Measurements from ENCODE around the gene SLIT3. TPM values are rescaled to one million over a fixed set of nuclear protein-coding genes. Genes with fewer than 3 reads are reported as not detected.

SLIT3 gene
- total RNA-seq, 1 experiment from 2014 or later: not detected

DNA sequence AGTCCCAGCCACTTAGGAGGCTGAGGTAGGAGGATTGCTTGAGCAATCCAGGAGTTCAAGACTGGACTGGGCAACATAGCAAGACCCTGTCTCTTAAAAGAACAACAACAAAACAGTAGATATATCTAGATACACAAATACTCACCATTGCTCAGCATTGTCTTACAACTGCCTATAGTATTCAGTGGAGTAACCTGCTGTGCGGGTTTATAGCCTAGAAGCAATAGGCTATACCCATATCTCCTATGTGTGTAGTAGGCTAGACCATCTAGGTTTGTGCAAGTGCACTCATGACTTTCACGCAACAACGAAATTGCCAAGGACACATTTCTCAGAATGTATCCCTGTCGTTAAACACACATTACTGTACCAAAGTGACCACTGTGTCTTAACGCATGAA is 44.7 kb downstream of the SLIT3 start:
- Histone ChIP-seq H4K20me1 (ENCODE audit: insufficient read depth, low read depth, low read length) (no peaks in the 10 kb centered on the region), H3K36me3 (ENCODE audit: insufficient read depth, low read length) (no peaks in the 10 kb centered on the region)

DNA sequence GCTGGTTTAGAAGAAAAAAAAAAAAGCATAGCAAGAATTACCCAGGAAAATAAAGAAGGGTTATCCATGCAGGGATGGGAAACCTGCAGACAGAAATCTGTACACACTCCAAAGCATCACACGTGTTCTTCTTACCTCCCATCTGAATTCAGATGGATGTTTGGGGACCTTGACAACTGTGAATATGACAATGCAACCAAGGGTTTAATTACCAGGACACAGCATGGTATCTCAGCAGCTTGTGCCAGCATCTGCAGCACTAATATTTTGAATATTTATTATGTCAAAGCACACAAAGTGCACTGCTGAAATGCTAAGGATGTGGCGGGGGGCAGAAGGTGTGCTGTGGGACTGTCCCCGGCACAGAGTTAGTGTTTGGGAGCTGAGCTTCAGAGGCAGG is 47.9 kb downstream of the SLIT3 start:
- H3K27ac ChIP-seq (ENCODE audit: low read length): no peak overlapping the region
- no peaks in the 10 kb centered on the region for H3K9me2 ChIP-seq (replicated peaks; ENCODE audit: insufficient read depth, low read length)
- DNase-seq: no peak
- H4K20me1 ChIP-seq (ENCODE audit: insufficient read depth, low read depth, low read length): no peaks in the 10 kb centered on the region
- no peak overlapping the region for H3K9ac ChIP-seq (ENCODE audit: low read length)
- no peak overlapping the region for H2AFZ ChIP-seq (ENCODE audit: low read length)
- no peaks in the 10 kb centered on the region for H3K36me3 ChIP-seq (ENCODE audit: insufficient read depth, low read length)
- no peaks in the 10 kb centered on the region for H3K79me2 ChIP-seq (ENCODE audit: low read length)
- no peaks in the 10 kb centered on the region for H3K27me3 ChIP-seq (ENCODE audit: low read length)
- H3K4me1 ChIP-seq (ENCODE audit: low read length): no peaks in the 10 kb centered on the region
- H3K9me3 ChIP-seq (ENCODE audit: low read length): no peaks in the 10 kb centered on the region
- H3K4me2 ChIP-seq (ENCODE audit: low read depth, low read length, poor library complexity, severe bottlenecking): no peak overlapping the region
- H3K4me3 ChIP-seq (ENCODE audit: low read length): no peak overlapping the region

More for the DNA sequence above, 44.7 kb downstream of the SLIT3 start:
- H3K4me3 ChIP-seq (ENCODE audit: low read length): no peak overlapping the region
- DNase-seq: no peak
- H3K9me3 ChIP-seq (ENCODE audit: low read length): no peaks in the 10 kb centered on the region
- no peak overlapping the region for H3K4me2 ChIP-seq (ENCODE audit: low read depth, low read length, poor library complexity, severe bottlenecking)
- no peak overlapping the region for H2AFZ ChIP-seq (ENCODE audit: low read length)
- no peaks in the 10 kb centered on the region for H3K4me1 ChIP-seq (ENCODE audit: low read length)
- H3K9ac ChIP-seq (ENCODE audit: low read length): no peak overlapping the region
- H3K79me2 ChIP-seq (ENCODE audit: low read length): no peaks in the 10 kb centered on the region
- no peaks in the 10 kb centered on the region for H3K9me2 ChIP-seq (replicated peaks; ENCODE audit: insufficient read depth, low read length)
- no peaks in the 10 kb centered on the region for H3K27me3 ChIP-seq (ENCODE audit: low read length)
- no peak overlapping the region for H3K27ac ChIP-seq (ENCODE audit: low read length)

DNA sequence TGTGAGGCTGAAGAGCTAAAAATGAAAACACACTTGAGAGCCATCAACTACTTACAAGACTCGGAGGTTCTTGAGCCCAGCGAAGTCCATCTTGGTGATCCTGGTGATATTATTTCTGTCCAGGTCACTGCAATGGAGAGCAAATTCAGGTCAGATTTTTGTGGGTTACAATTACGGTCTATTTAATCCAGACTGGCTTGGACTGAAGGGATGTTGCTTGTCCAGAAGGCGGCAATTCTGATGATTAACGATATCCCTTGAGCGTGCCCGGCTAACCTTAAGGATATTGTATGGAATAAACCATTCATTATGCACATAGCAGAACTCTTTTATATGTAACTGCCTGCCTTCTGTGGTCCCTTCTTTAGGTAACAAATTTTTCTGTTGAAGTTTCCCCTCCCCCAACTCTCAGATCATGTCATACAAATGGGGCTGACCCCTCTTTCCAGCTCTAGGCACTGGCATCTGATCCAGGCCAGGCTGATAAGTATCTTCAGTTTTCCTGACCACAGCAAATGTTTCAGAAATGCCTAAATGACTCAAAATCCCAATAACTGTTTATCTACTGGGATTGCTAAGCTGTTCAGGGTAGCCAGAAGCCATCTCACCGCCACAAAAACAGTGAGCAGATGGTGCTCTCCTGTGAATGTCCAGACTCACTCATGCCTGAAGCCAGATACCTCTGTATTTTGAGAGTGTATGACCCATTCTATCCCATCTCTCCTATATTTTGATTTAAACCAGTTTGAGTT is 49.4 kb downstream of the SLIT3 start:
- no peak overlapping the region for H3K4me3 ChIP-seq (ENCODE audit: low read length)
- no peaks in the 10 kb centered on the region for H3K4me1 ChIP-seq (ENCODE audit: low read length)
- no peaks in the 10 kb centered on the region for H3K27me3 ChIP-seq (ENCODE audit: low read length)
- H3K79me2 ChIP-seq (ENCODE audit: low read length): no peaks in the 10 kb centered on the region
- no peak overlapping the region for H3K27ac ChIP-seq (ENCODE audit: low read length)
- no peaks in the 10 kb centered on the region for H3K9me2 ChIP-seq (replicated peaks; ENCODE audit: insufficient read depth, low read length)
- H3K4me2 ChIP-seq (ENCODE audit: low read depth, low read length, poor library complexity, severe bottlenecking): no peak overlapping the region
- no peak for DNase-seq
- no peaks in the 10 kb centered on the region for H3K36me3 ChIP-seq (ENCODE audit: insufficient read depth, low read length)
- no peaks in the 10 kb centered on the region for H3K9me3 ChIP-seq (ENCODE audit: low read length)
- no peak overlapping the region for H3K9ac ChIP-seq (ENCODE audit: low read length)
- H4K20me1 ChIP-seq (ENCODE audit: insufficient read depth, low read depth, low read length): no peaks in the 10 kb centered on the region
- no peak overlapping the region for H2AFZ ChIP-seq (ENCODE audit: low read length)

DNA sequence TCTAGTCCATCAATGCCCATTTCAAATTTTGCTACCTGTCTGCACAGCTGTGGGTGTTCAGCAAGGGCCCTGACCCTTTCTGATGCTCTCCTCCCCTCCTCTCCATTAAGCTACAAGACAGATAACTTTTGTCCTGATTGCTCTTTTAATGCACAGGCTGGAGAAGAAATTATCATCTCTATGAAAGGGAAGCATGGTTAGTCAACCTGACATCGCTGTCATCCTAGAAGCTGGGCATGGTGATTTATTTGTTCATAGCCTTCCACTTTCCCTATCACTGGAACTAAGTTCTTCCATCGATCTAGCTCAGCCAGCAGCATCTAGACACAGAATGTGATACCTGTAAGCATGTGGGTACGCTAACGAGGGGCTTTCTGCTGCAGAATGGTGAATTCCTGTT is 50.1 kb downstream of the SLIT3 start:
- Histone ChIP-seq H4K20me1 (ENCODE audit: insufficient read depth, low read depth, low read length) (no peaks in the 10 kb centered on the region), H3K4me1 (ENCODE audit: low read length) (no peaks in the 10 kb centered on the region), H3K9ac (ENCODE audit: low read length) (no peak overlapping the region), H2AFZ (ENCODE audit: low read length) (no peak overlapping the region), H3K36me3 (ENCODE audit: insufficient read depth, low read length) (no peaks in the 10 kb centered on the region), H3K4me3 (ENCODE audit: low read length) (no peak overlapping the region), H3K27me3 (ENCODE audit: low read length) (no peaks in the 10 kb centered on the region), H3K79me2 (ENCODE audit: low read length) (no peaks in the 10 kb centered on the region), H3K9me2 (replicated peaks; ENCODE audit: insufficient read depth, low read length) (no peaks in the 10 kb centered on the region), H3K27ac (ENCODE audit: low read length) (no peak overlapping the region), H3K9me3 (ENCODE audit: low read length) (no peaks in the 10 kb centered on the region), H3K4me2 (ENCODE audit: low read depth, low read length, poor library complexity, severe bottlenecking) (no peak overlapping the region)
- DNase-seq: no peak

DNA sequence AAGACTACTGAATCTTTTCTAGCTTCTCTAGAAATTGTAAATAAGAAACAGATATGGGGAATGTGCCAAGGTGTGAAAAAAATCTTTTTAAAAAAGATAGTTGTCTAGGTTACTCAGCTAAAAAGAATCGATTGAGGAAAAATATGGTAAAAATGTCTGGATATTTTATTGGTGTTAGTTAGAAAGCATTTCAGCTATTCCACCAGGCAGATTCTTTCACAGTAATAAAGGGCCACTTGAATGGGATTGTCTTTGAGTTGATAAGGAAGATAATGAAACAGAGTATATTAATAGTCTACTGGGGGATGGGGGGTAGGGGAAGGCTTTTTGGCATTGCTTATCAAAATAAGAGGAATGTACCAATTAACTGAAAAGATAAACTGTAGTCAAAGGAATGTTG is 51.9 kb downstream of the SLIT3 start:
- no peaks in the 10 kb centered on the region for H3K79me2 ChIP-seq (ENCODE audit: low read length)
- H3K9ac ChIP-seq (ENCODE audit: low read length): no peak overlapping the region
- no peak overlapping the region for H3K4me2 ChIP-seq (ENCODE audit: low read depth, low read length, poor library complexity, severe bottlenecking)
- H3K4me3 ChIP-seq (ENCODE audit: low read length): no peak overlapping the region
- no peaks in the 10 kb centered on the region for H3K36me3 ChIP-seq (ENCODE audit: insufficient read depth, low read length)
- no peak for DNase-seq
- H3K27ac ChIP-seq (ENCODE audit: low read length): no peak overlapping the region
- no peaks in the 10 kb centered on the region for H3K27me3 ChIP-seq (ENCODE audit: low read length)
- H3K9me3 ChIP-seq (ENCODE audit: low read length): no peaks in the 10 kb centered on the region
- no peaks in the 10 kb centered on the region for H3K9me2 ChIP-seq (replicated peaks; ENCODE audit: insufficient read depth, low read length)
- no peak overlapping the region for H2AFZ ChIP-seq (ENCODE audit: low read length)
- H4K20me1 ChIP-seq (ENCODE audit: insufficient read depth, low read depth, low read length): no peaks in the 10 kb centered on the region
- H3K4me1 ChIP-seq (ENCODE audit: low read length): no peaks in the 10 kb centered on the region

DNA sequence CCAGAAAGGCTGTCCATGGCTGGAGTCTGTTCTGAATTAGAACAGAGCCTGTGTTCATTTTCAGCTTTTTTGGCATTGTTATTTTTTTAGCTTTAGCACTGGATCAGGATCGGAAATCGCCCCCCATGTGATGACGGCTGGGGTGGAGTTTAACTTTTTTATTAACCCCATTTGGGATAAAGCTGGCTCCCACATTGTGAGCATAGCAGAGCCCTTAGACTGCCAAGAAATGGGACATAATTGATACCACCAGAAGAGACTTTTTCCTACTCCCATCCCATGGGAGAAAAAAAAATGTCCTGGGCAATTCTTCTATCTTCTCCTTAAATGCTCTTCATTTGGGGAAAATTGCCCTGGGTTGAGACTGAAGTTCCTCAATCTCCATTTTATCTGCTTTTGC is 52.4 kb downstream of the SLIT3 start:
- no peaks in the 10 kb centered on the region for H3K36me3 ChIP-seq (ENCODE audit: insufficient read depth, low read length)
- no peaks in the 10 kb centered on the region for H3K4me1 ChIP-seq (ENCODE audit: low read length)
- H3K27ac ChIP-seq (ENCODE audit: low read length): no peak overlapping the region
- no peak overlapping the region for H3K4me2 ChIP-seq (ENCODE audit: low read depth, low read length, poor library complexity, severe bottlenecking)
- H3K79me2 ChIP-seq (ENCODE audit: low read length): no peaks in the 10 kb centered on the region
- H3K9me3 ChIP-seq (ENCODE audit: low read length): no peaks in the 10 kb centered on the region
- H4K20me1 ChIP-seq (ENCODE audit: insufficient read depth, low read depth, low read length): no peaks in the 10 kb centered on the region
- H2AFZ ChIP-seq (ENCODE audit: low read length): no peak overlapping the region
- no peak for DNase-seq
- H3K9ac ChIP-seq (ENCODE audit: low read length): no peak overlapping the region
- no peaks in the 10 kb centered on the region for H3K9me2 ChIP-seq (replicated peaks; ENCODE audit: insufficient read depth, low read length)
- no peaks in the 10 kb centered on the region for H3K27me3 ChIP-seq (ENCODE audit: low read length)
- H3K4me3 ChIP-seq (ENCODE audit: low read length): no peak overlapping the region

DNA sequence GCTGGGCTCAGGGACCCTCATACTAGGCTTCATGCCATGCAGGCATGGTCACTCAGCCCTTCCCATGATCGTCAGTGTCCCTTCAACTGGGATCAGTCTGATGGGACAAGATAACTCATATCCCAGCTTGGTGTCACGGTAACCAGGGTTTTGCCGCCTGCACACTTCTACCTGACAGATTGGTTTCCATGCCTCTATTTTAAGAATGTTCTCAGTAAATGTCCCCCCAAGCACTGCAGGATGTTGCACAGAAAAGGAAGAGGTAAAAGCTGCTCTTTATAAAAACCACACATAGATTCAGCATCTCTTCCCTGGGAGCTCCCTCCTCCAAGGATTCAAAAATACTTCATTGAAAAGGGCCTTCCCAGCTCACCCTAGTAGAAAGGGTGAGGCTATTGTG is 56.1 kb downstream of the SLIT3 start:
- Histone ChIP-seq H4K20me1 (ENCODE audit: insufficient read depth, low read depth, low read length) (no peaks in the 10 kb centered on the region), H3K36me3 (ENCODE audit: insufficient read depth, low read length) (no peaks in the 10 kb centered on the region), H3K9ac (ENCODE audit: low read length) (no peak overlapping the region), H3K79me2 (ENCODE audit: low read length) (no peaks in the 10 kb centered on the region), H3K4me2 (ENCODE audit: low read depth, low read length, poor library complexity, severe bottlenecking) (no peak overlapping the region), H3K4me3 (ENCODE audit: low read length) (no peak overlapping the region), H2AFZ (ENCODE audit: low read length) (no peak overlapping the region), H3K9me3 (ENCODE audit: low read length) (no peaks in the 10 kb centered on the region; the same call in 1 of the 2 replicates), H3K27ac (ENCODE audit: low read length) (no peak overlapping the region), H3K9me2 (replicated peaks; ENCODE audit: insufficient read depth, low read length) (no peaks in the 10 kb centered on the region), H3K4me1 (ENCODE audit: low read length) (no peaks in the 10 kb centered on the region), H3K27me3 (ENCODE audit: low read length) (no peaks in the 10 kb centered on the region)
- no peak for DNase-seq

DNA sequence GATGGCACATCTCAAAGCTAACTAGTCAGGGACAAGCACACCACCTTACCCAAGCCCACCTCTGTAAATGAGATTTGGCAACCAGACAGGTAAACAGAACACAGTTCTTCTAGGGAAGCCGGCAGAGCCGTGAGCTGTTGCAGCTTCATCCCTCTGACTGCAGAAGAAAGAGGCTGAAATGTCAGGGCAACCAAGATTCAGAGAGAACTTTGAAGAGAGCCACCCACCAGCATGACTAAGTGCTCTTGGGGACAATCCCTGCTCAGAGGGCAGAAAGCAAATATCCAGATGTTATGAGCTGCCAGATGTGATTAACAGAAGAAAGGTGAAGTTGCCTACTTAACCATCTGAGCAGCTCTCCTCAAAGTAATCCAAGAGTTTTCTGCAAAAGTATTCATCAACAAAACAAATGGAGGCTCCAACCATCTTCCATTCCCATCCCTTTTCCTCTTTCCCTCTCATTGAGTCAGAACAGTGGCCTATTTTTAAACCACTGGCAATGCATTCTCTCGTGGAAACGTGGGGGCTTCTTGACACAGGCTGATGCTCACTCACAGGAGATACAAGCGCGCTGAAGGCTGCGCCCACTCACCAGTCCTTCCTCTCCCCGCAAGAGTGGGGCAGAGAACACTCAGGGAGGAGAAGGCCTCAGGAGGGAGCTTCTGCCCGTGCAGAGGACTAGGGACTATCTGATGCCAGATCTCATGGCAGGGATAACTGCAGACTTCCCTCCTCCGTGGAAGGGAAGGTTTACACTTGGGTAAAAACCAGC is 57.1 kb downstream of the SLIT3 start:
- no peak overlapping the region for H3K9ac ChIP-seq (ENCODE audit: low read length)
- no peak for DNase-seq
- H3K9me3 ChIP-seq (ENCODE audit: low read length): peaks cover 5% of the 10 kb centered on the region; the same call in 1 of the 2 replicates
- H3K27ac ChIP-seq (ENCODE audit: low read length): no peak overlapping the region
- no peaks in the 10 kb centered on the region for H4K20me1 ChIP-seq (ENCODE audit: insufficient read depth, low read depth, low read length)
- H3K79me2 ChIP-seq (ENCODE audit: low read length): no peaks in the 10 kb centered on the region
- no peaks in the 10 kb centered on the region for H3K4me1 ChIP-seq (ENCODE audit: low read length)
- H3K36me3 ChIP-seq (ENCODE audit: insufficient read depth, low read length): no peaks in the 10 kb centered on the region
- no peak overlapping the region for H3K4me3 ChIP-seq (ENCODE audit: low read length)
- H3K9me2 ChIP-seq (replicated peaks; ENCODE audit: insufficient read depth, low read length): no peaks in the 10 kb centered on the region
- H2AFZ ChIP-seq (ENCODE audit: low read length): no peak overlapping the region
- H3K4me2 ChIP-seq (ENCODE audit: low read depth, low read length, poor library complexity, severe bottlenecking): no peak overlapping the region
- H3K27me3 ChIP-seq (ENCODE audit: low read length): no peaks in the 10 kb centered on the region

Measured in Karpas-422 (cell line).